ENCODE results near the gene PALD1.

PALD1 gene

DNA sequence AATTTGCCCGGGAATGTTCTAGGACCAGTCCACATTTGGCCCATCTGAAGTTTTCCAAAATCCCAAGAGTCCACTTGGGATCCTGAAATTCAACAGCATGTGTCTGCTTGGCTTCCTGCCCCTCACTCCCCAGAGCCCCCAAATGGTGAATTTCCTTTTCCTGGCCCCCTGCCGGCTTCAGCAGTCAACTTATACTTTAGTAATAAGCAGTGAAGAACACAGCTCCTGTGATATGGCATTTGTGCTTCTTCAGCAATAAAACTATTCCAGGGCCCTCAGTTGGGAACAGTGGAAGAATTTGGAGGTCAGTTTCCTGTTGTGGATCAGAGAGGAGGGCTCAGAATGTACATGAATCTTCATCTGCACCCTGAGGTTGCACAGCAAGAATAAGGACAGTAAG, 72.9 kb downstream of the PALD1 start:
- H3K9me3 ChIP-seq (ENCODE audit: control insufficient read depth in 1 of 2, low read length in 2 of 2) = no peaks in the 10 kb centered on the region
- no peaks in the 10 kb centered on the region for H3K36me3 ChIP-seq (ENCODE audit: control insufficient read depth in 1 of 2, insufficient read depth in 2 of 2, low read length in 2 of 2)
- H3K4me3 ChIP-seq (ENCODE audit: low read depth in 1 of 2, low read length in 2 of 2) = no peak overlapping the region
- peaks cover 0 to 11% of the 10 kb centered on the region in 2 donors for H3K4me1 ChIP-seq (ENCODE audit: control insufficient read depth in 1 of 2, insufficient read depth in 2 of 2, low read length in 2 of 2)
- H3K27ac ChIP-seq (ENCODE audit: low read length) = peak overlapping the region; percentile 22
- no peaks in the 10 kb centered on the region for H3K27me3 ChIP-seq (ENCODE audit: low read depth, low read length)

DNA sequence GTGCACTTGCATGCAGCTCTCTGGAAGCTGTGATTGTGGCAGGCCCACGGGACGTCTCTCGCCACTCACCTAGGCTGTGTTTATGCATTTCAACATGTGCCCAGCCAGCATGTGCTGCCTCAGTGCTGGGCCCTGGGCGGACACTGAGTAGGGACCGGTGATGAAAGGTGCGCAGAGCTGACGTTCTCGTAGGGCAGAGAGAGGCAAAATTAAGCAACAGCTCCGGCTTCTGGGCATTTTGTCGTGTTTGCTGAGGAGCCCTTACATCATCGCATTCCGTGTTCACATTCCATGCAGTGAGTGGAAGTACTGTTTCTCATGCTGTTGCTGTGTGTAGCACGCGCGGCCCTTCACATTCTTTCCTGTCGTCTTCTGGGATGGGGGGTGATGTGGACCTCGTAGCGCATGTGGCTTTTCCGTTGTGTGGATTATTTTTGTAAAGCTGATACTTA, 73.4 kb downstream of the PALD1 start:
- Histone ChIP-seq H3K4me3 (ENCODE audit: low read depth in 1 of 2, low read length in 2 of 2) (no peak overlapping the region), H3K4me1 (ENCODE audit: control insufficient read depth in 1 of 2, insufficient read depth in 2 of 2, low read length in 2 of 2) (peaks cover 0 to 11% of the 10 kb centered on the region in 2 donors), H3K9me3 (ENCODE audit: control insufficient read depth in 1 of 2, low read length in 2 of 2) (no peaks in the 10 kb centered on the region), H3K27me3 (ENCODE audit: low read depth, low read length) (no peaks in the 10 kb centered on the region), H3K36me3 (ENCODE audit: control insufficient read depth in 1 of 2, insufficient read depth in 2 of 2, low read length in 2 of 2) (no peaks in the 10 kb centered on the region), H3K27ac (ENCODE audit: low read length) (peak overlapping the region; percentile 22)

- H3K4me3 ChIP-seq (ENCODE audit: low read depth in 1 of 2, low read length in 2 of 2) = no peak overlapping the region
- no peaks in the 10 kb centered on the region for H3K36me3 ChIP-seq (ENCODE audit: control insufficient read depth in 1 of 2, insufficient read depth in 2 of 2, low read length in 2 of 2)
- H3K9me3 ChIP-seq (ENCODE audit: control insufficient read depth in 1 of 2, low read length in 2 of 2) = no peaks in the 10 kb centered on the region
- peaks cover 0 to 11% of the 10 kb centered on the region in 2 donors for H3K4me1 ChIP-seq (ENCODE audit: control insufficient read depth in 1 of 2, insufficient read depth in 2 of 2, low read length in 2 of 2)
- H3K27ac ChIP-seq (ENCODE audit: low read length) = no peak overlapping the region
- H3K27me3 ChIP-seq (ENCODE audit: low read depth, low read length) = no peaks in the 10 kb centered on the region
Measured at GRCh38 chr10:70552586-70552985, 74.0 kb downstream of the PALD1 start.

DNA sequence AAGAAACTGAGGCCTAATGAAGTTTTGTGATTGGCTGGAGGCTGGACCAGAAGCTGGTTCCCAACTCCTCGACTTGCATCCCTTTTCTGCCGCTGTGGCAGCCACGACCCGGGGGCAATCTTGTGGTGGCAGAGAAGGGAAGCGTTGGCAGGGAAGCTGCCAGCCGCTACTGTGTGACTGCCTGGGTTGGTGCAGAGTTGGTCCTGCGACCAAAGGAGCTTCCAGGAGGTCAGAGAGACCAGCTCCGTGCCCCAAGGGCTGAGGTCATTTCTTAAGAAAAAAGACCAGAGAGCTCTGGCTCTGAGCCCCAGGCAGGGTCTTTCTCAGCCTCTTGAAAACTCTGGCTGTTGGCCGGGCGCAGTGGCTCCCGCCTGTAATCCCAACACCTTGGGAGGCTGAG, 76.8 kb downstream of the PALD1 start:
- H3K9me3 ChIP-seq (ENCODE audit: control insufficient read depth in 1 of 2, low read length in 2 of 2) = no peaks in the 10 kb centered on the region
- H3K4me3 ChIP-seq (ENCODE audit: low read depth in 1 of 2, low read length in 2 of 2) = no peak overlapping the region
- no peaks in the 10 kb centered on the region for H3K27me3 ChIP-seq (ENCODE audit: low read depth, low read length)
- no peaks in the 10 kb centered on the region for H3K36me3 ChIP-seq (ENCODE audit: control insufficient read depth in 1 of 2, insufficient read depth in 2 of 2, low read length in 2 of 2)
- H3K4me1 ChIP-seq (ENCODE audit: control insufficient read depth in 1 of 2, insufficient read depth in 2 of 2, low read length in 2 of 2) = peaks cover 0 to 24% of the 10 kb centered on the region in 2 donors
- no peak overlapping the region for H3K27ac ChIP-seq (ENCODE audit: low read length)

GRCh38 chr10:70557086-70557845, 78.7 kb downstream of the PALD1 start:
- peaks cover 0 to 33% of the 10 kb centered on the region in 2 donors for H3K4me1 ChIP-seq (ENCODE audit: control insufficient read depth in 1 of 2, insufficient read depth in 2 of 2, low read length in 2 of 2)
- H3K9me3 ChIP-seq (ENCODE audit: control insufficient read depth in 1 of 2, low read length in 2 of 2) = no peaks in the 10 kb centered on the region
- no peaks in the 10 kb centered on the region for H3K27me3 ChIP-seq (ENCODE audit: low read depth, low read length)
- no peaks in the 10 kb centered on the region for H3K36me3 ChIP-seq (ENCODE audit: control insufficient read depth in 1 of 2, insufficient read depth in 2 of 2, low read length in 2 of 2)
- no peak overlapping the region for H3K4me3 ChIP-seq (ENCODE audit: low read depth in 1 of 2, low read length in 2 of 2)
- no peak overlapping the region for H3K27ac ChIP-seq (ENCODE audit: low read length)

- Histone ChIP-seq H3K27me3 (ENCODE audit: low read depth, low read length) (no peaks in the 10 kb centered on the region), H3K9me3 (ENCODE audit: control insufficient read depth in 1 of 2, low read length in 2 of 2) (no peaks in the 10 kb centered on the region), H3K4me1 (ENCODE audit: control insufficient read depth in 1 of 2, insufficient read depth in 2 of 2, low read length in 2 of 2) (peaks cover 0 to 33% of the 10 kb centered on the region in 2 donors), H3K36me3 (ENCODE audit: control insufficient read depth in 1 of 2, insufficient read depth in 2 of 2, low read length in 2 of 2) (no peaks in the 10 kb centered on the region), H3K4me3 (ENCODE audit: low read depth in 1 of 2, low read length in 2 of 2) (no peak overlapping the region), H3K27ac (ENCODE audit: low read length) (no peak overlapping the region)
Measured at GRCh38 chr10:70557876-70558275, 79.3 kb downstream of the PALD1 start.

GRCh38 chr10:70558295-70558694, 79.7 kb downstream of the PALD1 start:
- Histone ChIP-seq H3K4me3 (ENCODE audit: low read depth in 1 of 2, low read length in 2 of 2) (no peak overlapping the region), H3K27me3 (ENCODE audit: low read depth, low read length) (no peaks in the 10 kb centered on the region), H3K27ac (ENCODE audit: low read length) (no peak overlapping the region), H3K4me1 (ENCODE audit: control insufficient read depth in 1 of 2, insufficient read depth in 2 of 2, low read length in 2 of 2) (peaks cover 0 to 33% of the 10 kb centered on the region in 2 donors), H3K36me3 (ENCODE audit: control insufficient read depth in 1 of 2, insufficient read depth in 2 of 2, low read length in 2 of 2) (no peaks in the 10 kb centered on the region), H3K9me3 (ENCODE audit: control insufficient read depth in 1 of 2, low read length in 2 of 2) (no peaks in the 10 kb centered on the region)

GRCh38 chr10:70558871-70559810, 80.6 kb downstream of the PALD1 start:
- H3K9me3 ChIP-seq (ENCODE audit: control insufficient read depth in 1 of 2, low read length in 2 of 2) = no peaks in the 10 kb centered on the region
- no peak overlapping the region for H3K27ac ChIP-seq (ENCODE audit: low read length)
- H3K27me3 ChIP-seq (ENCODE audit: low read depth, low read length) = no peaks in the 10 kb centered on the region
- peaks cover 0 to 2% of the 10 kb centered on the region in 2 donors for H3K36me3 ChIP-seq (ENCODE audit: control insufficient read depth in 1 of 2, insufficient read depth in 2 of 2, low read length in 2 of 2)
- peak overlapping the region; percentile 13 to 21 for H3K4me3 ChIP-seq (ENCODE audit: low read depth in 1 of 2, low read length in 2 of 2)
- peaks cover 0 to 33% of the 10 kb centered on the region in 2 donors for H3K4me1 ChIP-seq (ENCODE audit: control insufficient read depth in 1 of 2, insufficient read depth in 2 of 2, low read length in 2 of 2)

DNA sequence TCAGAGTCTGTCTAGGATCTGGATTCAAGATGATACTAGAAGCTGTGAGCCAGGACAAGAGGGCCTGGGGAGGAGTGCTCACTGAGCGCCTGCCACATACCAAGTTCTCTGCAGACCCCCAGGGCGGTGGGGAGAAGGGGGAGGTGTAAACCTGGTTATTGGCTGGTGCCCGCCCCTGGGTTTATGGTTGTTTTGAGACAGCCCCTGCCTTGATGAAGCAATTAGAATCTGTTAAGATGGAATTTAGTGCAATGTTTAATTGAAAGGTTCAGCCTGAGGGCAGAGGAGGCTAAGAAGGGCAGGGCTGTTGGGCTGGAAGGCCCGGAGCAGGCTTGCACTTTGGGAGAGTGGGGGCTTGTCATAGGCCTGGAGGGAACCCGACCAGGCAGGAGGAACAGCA, 81.3 kb downstream of the PALD1 start:
- H3K4me1 ChIP-seq (ENCODE audit: control insufficient read depth in 1 of 2, insufficient read depth in 2 of 2, low read length in 2 of 2) = peaks cover 0 to 33% of the 10 kb centered on the region in 2 donors
- peaks cover 0 to 7% of the 10 kb centered on the region in 2 donors for H3K36me3 ChIP-seq (ENCODE audit: control insufficient read depth in 1 of 2, insufficient read depth in 2 of 2, low read length in 2 of 2)
- no peak overlapping the region for H3K27ac ChIP-seq (ENCODE audit: low read length)
- no peaks in the 10 kb centered on the region for H3K9me3 ChIP-seq (ENCODE audit: control insufficient read depth in 1 of 2, low read length in 2 of 2)
- no peaks in the 10 kb centered on the region for H3K27me3 ChIP-seq (ENCODE audit: low read depth, low read length)
- no peak overlapping the region for H3K4me3 ChIP-seq (ENCODE audit: low read depth in 1 of 2, low read length in 2 of 2)

DNA sequence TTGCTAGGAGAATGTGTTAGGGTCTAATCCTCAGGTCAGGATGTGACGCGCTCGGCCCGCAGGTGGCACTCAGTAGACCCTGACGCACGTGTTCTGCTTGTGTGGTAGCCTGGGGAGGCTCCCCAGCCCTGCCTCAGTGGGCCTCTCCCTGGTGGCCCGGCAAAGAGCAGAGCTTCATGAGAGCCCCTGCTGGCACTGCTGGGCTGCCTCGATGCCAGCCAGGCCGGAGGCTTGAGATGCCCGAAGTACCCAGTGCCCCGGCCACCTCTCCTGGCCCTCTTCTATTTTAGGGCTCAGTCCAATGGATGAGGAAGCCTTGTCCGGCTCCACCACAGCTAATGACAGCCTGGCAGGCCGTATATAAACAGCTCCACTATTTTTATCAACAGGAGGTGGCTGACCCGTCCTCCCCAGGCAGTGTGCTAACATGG, 82.0 kb downstream of the PALD1 start:
- no peak overlapping the region for H3K4me3 ChIP-seq (ENCODE audit: low read depth in 1 of 2, low read length in 2 of 2)
- no peak overlapping the region for H3K27ac ChIP-seq (ENCODE audit: low read length)
- no peaks in the 10 kb centered on the region for H3K27me3 ChIP-seq (ENCODE audit: low read depth, low read length)
- no peaks in the 10 kb centered on the region for H3K9me3 ChIP-seq (ENCODE audit: control insufficient read depth in 1 of 2, low read length in 2 of 2)
- H3K4me1 ChIP-seq (ENCODE audit: control insufficient read depth in 1 of 2, insufficient read depth in 2 of 2, low read length in 2 of 2) = peaks cover 0 to 33% of the 10 kb centered on the region in 2 donors
- H3K36me3 ChIP-seq (ENCODE audit: control insufficient read depth in 1 of 2, insufficient read depth in 2 of 2, low read length in 2 of 2) = peaks cover 0 to 7% of the 10 kb centered on the region in 2 donors

DNA sequence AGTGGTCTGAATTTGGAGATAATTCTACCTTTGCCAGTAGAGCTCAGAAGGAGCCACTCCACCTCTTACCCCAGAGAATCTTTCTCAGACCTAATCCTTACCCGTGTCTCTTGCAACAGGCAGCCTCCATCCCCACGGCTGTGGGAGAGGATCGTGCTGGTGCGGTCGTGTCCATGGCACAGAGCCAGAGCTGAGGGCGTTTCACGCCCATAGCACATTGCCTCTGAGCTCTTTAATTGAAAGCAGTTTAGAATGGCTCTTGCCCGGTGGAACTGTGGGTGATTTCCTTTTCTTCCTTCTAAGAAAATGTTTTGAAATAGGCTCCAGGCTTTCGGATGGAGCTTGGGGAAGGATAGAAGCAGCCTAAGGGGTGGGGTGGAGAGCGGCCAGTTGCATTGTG, 82.5 kb downstream of the PALD1 start:
- Histone ChIP-seq H3K9me3 (ENCODE audit: control insufficient read depth in 1 of 2, low read length in 2 of 2) (no peaks in the 10 kb centered on the region), H3K4me3 (ENCODE audit: low read depth in 1 of 2, low read length in 2 of 2) (no peak overlapping the region), H3K27me3 (ENCODE audit: low read depth, low read length) (no peaks in the 10 kb centered on the region), H3K27ac (ENCODE audit: low read length) (no peak overlapping the region), H3K4me1 (ENCODE audit: control insufficient read depth in 1 of 2, insufficient read depth in 2 of 2, low read length in 2 of 2) (peaks cover 0 to 33% of the 10 kb centered on the region in 2 donors), H3K36me3 (ENCODE audit: control insufficient read depth in 1 of 2, insufficient read depth in 2 of 2, low read length in 2 of 2) (peaks cover 0 to 8% of the 10 kb centered on the region in 2 donors)
